Stimulated activated CD8-positive, alpha-beta memory T cell treated with anti-CD3 and anti-CD28 coated beads, Interleukin-15, amount 100 ng/mL, for 24 hours (primary cell): Measurements from ENCODE around the gene PAX7.

Experiments used
- DNase-seq: peaks from one replicate; pipeline ENCODE4 v3.0.0-alpha.2; 2020; ENCODE audit warnings: low read depth

The PAX7 gene

DNA sequence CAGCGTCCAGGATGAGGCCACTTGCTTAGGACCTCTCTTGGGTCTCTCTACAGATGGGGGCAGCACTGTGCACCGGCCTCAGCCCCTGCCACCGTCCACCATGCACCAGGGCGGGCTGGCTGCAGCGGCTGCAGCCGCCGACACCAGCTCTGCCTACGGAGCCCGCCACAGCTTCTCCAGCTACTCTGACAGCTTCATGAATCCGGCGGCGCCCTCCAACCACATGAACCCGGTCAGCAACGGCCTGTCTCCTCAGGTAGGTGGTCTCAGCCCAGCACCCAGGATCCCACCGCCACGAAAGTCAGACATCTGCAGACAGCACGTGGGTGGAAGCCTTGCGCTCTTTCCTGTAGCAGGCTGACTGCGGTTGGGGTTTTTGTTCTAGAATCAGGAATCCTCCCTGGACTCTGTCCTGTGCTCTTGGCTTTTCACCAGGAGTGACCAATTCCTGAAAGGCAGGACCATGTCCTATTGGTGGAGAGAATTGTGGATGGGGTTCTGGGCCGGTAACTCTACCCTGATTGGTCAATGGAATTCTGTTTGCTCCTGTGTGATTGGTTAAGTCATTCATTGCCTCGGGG is 72.5 kb downstream of the PAX7 start:
- no peak for DNase-seq

DNA sequence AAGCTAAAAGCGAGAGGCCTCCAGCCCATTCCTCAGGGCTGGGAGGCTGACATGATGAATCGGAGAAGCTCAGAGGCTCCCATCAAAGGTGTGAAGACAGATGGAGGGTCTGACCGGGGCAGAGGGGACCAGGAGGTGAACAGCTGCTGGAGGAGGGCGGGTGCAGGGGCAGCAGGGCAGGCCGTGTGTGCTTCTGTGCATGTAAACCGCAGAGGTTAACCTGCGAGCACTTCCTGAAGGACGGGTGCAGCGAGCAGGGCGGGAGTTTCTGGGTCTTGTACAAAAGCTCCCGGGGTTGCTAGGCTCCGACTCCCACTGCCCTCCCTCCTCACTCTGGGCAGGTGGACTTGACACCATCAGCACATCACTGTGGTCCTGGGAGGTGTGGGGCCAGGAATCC is 75.2 kb downstream of the PAX7 start:
- no peak for DNase-seq

DNA sequence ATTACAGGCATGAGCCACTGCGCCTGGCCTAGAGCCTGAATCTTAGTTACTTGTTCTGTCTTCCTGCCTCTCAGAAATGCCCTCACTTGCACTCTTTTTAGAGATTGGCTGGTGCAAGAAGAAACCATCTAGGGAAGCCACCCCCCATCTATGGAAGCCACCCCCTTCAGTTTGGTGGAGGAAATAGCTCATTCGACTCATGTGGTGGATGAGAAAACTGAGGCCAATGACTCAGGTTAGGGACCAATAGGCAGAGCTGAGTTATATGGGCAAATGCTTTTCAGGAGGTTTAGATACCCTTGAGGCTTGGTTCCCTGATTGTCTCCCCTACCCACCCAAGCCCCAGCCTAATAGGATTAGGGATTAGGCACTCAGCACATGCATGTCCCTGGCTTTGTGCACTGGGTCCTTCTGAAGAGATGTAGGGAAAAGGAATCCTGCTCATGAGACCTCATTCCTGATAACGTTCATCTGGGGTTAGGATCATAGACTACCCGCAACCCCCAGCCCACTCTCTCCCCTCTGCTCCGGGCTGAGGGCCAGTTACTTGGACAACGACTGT is 77.1 kb downstream of the PAX7 start:
- DNase-seq: no peak

DNA sequence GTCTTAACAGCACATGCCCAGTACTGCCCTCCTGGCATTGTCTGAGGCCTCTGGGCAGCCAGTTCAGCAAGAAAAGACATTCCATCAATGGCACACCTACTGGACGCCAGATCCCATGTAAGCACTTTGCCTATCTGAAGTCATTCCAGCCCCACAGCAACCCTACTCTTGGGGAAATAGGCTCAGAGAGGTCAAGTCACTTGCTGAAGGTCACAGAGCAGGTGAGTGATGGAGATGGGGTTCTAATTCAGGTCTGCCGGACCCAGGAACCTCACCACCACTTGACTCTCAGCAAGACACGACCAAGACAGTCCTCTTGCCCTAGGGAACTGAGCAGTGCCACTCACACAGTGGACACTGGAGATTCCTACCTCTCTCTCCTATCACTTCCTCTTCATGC is 79.4 kb downstream of the PAX7 start:
- DNase-seq: no peak

DNA sequence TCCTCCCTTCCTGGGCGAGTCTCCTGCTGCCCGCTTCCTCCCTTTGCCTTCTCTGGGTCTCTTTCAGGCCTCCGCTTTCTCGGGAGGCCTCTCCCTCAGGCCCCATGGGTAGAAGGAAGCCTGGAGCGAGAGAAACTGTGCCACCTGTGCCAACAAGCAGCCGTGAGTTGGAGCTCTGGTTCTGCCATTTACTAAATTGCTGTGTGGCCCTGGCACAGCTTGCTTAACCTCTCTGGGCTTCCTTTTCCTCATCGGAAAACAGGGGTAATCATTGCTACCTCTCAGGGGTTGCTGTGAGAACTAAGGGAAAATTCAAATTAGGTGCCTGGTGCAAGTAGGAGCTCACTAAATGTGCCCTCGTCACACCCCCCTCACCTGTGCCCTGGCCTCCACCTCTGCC is 80.4 kb downstream of the PAX7 start:
- DNase-seq: no peak

DNA sequence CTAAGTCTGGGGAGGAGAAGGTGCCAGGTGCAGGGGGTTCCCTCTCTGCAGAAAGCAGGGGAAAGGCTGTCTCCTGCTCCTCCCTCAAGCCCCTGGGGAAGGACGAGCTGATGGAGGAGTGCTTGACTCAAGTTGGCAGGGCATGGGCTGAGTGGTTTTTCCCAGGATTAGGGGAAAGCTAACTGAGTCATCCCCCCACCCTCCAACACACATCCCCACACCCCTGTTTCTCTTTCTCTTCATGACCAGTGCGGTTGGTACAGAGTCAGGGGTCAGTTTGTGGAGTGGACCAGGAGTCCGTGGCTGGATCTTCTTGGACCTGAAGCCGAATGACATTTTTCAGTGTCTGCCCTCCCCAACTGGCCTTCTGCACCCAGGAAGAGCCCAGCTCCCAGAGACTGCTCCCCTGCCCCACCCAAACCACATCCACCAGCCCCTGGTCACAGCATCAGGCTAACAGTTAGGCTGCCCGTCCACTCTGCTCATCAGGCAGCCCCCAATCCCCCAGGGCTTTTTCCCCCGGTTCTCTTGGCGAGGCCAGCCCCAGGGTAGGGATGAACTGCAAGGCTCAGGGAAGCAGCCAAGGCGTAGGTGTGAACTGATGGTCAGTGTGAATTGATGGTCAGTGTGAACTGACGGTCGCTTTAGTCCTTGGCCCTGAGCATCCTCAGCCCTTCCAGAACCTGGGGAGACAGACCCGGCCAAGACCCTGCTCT is 81.0 kb downstream of the PAX7 start:
- DNase-seq: no peak

DNA sequence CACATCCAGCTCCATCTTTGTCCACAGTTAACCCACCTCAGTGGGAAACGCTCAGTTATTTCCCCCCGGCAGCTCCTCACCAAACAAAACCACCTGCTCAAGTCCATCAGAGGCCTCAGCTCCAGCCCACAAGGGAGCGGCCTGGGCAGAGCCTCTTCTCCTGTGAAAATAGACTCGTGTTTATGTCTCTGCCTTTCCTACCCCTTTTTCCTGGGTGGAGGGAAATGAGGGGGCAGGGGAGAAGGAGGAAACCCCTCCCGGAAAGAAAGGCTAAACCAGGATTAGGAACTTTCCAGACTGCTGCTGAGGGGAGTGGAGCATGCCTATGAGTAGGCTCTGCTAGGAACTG is 81.6 kb downstream of the PAX7 start:
- no peak for DNase-seq

DNA sequence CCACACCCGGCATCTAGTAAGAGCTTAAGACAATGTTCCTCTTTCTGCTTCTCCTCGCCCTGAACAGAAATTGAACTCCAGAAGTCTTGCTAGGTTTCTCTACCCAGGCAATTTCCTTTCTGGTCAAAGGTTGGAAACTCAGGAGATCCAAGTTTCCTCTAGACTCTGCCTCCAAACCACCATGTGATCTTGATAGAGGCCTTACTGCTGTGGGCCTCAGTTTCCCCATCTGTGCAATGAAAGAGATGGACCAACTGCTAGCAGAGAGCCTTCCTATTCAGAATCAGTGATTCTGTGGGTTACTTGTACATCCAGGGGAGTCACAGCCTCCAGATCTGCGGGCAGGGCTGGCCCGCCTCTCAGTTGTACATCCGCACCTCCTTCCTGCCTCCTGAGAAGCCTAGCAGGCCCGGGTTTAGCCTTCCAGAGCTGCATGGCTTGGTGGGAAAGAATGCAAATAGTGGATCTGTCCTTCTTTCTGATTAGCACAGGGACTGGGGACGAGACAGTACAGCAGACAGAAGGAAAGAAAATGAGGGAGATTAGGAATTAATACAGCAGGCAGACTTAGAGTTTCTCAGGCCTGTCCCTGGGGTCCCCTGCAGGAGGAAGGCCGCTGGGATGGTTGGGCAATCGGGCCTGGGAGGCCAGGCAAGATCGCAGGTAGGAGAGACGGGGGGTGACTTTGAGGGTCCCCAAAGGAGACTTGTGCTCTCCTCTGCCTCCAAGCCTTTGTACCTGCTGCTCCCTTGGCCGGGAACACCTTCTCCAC is 83.9 kb downstream of the PAX7 start:
- no peak for DNase-seq

DNA sequence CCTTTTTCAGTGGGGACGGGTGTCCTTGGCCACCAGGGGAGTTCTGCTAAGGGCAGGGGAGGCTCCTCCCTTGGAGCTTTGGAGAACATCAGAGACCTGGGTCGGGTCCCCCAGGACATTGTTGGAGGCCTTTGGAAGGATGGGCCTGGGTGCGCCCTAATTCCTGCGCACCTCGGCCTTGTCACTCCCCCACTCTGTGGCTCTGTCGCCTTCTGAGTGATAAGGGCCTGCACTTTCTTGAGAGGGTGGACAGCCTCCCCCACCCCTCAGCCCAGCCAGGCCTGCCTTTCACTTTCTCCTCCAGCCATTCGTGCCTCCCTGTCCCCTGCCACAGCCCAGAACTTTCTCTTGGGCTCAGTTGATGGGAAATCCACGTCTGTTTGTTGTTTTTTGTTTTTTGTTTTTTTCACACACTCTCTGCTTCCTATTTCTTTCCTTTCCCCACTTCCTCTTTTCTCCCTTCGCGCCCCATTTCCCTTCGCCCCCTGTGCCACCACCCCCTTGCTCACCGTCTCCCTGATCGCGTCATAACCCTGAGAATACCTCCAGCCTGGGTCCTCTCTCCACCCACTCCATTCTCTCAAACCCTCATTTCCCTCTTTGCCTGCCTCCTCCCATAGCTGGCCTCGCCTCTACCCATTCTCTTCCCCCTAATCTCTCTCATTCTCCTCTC is 85.6 kb downstream of the PAX7 start:
- no peak for DNase-seq

DNA sequence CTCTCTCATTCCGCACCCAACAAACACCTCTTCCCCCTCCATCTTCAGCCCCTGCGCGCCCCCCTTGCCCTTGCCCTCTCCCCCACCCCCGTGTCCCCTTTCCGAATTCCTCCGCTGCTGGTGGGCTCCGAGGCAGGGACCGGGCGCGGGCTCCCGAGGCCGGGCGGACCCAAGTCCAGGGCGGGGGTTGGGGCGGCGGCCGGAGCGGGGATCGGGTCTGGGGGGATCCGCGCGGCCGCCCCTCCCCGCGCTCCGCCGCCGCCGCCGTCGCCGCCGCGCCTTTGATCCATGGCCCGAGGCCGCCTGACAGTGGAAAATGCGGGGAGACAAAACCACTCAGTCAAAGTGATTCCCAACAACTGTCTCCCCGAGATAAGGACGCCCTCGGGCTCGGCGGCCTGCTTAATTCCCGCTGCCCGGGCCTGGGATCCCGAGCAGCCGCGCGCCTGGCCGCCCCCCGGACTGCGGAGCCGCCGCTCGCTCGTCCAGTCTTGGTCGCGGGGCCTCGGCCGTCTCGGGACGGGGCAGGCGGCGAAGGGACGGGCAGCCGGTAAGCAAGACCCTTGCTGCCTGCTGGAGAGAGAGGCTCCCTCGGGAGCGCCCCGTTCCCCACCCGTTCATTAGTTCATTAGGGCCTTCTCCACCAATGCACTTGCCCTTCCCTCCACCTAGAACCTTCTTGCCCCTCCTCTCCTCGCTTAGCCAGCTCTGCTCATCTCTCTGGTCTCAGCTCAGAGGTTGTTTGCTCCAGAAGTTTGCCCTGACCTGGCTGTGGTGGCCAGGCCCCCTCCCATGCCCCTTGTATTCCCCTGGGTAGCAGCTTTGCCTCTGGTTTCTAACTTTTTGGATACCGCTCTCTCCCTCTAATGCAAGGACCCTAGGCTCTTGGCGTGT is 86.4 kb downstream of the PAX7 start:
- DNase-seq: no peak

DNA sequence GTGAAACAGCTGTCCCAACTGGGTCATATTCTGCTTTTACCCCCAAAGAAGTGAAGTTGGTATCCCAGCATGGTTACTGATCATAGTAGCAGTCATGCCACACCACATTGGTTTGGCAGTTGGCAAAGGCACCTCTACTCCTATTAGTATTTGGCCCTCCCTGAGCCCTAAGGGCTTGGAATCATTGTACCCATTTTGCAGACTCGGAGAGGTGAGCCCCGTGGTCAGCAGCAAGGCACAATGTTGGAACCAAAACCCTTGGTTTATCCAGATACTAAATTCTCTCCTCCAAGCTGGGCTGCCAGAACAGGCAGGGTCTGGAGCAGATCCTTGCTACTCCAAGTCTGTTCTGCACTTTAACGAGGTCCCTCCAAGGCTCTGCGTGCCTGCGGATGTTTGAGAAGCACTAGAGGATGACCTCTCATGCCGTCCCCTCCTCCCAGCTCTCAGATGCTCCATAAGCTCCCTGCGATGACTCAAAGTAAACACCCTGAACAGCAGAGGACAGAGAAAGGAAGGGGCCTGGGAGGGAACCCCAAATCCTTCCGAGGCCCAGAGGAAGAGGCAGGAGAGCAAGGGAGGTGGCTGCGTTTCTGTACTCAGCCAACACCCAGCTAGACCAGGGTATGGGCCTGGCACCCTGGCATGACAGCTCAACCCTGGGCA is 89.3 kb downstream of the PAX7 start:
- DNase-seq: no peak

DNA sequence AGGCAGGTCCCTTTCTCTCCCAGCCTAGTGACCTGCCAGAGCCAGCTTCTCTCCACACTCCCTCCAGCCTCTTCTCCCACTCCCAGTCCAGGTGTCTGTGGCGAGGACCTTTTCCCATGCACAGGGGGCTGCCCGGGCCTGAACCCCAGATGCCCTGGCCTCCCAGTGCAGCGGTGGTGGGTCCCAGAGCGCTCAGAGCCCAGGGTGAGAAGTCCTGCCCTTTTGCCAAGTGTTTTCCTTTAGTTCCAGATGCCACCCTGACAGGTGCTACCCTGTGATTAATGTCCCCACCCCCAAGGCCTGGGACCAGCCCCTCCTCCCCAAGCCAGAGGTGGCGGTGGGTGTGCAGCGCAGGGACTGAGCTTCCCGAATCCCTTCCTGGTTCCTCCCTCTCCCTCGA is 90.4 kb downstream of the PAX7 start:
- no peak for DNase-seq

DNA sequence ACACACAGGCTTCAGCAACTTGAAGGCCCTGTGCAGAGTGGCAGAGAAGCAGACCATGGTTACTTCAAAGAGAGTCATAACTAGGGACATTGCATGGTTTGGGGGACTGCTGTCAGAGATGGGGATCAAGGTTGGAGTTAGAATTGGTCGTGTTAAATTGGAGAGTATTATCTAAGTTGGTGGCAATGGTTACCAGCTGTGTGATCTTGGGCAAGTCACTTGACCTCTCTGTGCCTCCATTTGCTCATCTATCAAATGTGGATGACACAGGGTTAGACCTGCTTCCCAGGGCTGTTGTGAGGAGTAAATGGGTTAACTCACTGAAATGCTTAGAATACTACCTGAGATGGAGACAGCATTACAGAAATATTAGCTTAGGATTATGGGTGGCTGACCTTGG is 91.1 kb downstream of the PAX7 start:
- no peak for DNase-seq

DNA sequence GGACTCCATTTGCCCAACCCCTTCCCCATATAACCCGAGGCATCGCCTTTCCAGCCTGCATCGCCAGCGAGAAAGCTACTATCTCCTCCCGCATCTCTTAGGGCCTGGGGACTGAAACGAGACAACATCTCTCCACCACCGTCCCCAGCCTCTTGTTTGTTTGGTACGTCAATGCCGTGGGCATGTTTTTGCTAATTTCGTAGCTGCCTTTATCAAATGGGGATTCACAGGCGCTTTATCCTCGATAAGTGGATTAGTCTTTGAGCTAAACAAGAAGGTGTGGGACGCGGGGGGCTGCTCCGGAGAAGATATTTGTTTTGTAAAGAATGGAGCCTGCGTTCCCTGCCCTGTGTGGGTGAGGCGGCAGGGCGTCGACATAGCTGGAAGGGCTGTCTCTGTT is 91.6 kb downstream of the PAX7 start:
- no peak for DNase-seq

DNA sequence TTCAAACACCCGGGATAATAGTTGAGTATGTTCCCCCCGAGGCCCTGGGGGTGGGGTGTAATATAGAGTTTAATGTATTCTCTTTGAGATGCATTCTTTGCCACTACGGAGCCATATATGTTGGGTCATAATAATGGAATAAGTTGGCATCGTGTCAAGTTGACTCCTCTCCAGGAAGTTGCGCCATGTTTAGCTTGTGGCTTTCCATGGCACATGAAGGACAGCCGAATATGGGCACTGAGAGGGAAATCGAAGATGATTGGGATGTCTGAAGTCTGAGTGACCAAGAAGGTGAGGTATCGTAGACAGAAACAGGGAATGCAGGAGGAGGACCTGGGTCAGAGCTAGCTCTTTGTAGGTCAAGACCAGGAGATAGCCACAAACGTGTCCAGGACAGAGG is 92.6 kb downstream of the PAX7 start:
- DNase-seq: no peak

DNA sequence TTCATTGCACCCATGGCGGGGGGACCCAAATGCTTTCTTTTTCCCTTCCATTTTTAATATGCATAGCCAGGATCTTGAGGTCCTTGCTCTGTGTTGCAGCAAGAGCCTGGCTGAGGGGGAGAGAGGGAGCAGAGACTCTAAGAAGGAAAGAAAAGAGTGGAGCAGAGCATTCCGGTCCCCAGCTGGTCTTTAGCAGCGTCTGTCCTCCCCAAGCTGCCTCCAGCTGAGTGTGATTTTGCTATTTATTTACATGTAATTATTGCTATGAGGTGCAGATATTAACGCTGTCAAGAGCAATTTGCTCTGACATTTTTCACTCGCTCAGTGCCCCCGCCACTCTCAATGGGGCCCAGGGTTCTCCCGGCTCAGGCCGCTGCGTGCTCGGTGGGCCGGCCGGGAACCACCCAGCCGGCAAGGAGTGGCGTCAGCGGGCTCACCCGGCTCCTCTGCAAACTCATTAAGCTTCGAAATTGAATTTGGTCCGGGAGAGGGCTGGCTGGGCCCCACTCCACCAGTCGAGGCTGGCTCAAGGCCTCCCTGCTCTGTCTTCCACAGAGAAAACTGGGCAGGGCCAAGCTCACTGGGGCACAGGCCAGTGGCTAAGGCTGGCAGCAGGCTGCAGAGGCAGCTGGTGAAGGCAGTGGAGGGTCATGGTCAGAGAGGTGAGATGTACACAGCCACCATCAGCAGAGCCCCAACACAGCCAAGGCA is 93.2 kb downstream of the PAX7 start:
- DNase-seq: no peak

DNA sequence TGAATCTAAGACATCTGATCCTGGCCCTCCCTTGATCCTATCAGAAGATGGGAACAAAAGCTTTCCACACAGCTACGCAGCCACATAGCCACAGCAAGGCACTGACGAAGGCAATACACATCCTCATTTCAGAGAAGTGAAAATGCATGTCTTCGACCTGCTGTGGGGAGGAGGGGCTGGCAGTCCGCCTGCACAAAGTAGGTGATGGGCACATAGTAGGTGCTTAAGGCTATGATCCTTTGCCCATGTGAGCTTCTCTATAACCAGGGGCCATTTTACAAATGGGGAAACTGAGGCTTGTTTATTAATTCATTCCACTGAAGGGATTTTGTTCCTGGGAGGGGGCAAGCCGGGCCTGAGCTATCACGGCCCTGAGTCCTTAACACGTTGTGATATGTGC is 94.2 kb downstream of the PAX7 start:
- DNase-seq: no peak

DNA sequence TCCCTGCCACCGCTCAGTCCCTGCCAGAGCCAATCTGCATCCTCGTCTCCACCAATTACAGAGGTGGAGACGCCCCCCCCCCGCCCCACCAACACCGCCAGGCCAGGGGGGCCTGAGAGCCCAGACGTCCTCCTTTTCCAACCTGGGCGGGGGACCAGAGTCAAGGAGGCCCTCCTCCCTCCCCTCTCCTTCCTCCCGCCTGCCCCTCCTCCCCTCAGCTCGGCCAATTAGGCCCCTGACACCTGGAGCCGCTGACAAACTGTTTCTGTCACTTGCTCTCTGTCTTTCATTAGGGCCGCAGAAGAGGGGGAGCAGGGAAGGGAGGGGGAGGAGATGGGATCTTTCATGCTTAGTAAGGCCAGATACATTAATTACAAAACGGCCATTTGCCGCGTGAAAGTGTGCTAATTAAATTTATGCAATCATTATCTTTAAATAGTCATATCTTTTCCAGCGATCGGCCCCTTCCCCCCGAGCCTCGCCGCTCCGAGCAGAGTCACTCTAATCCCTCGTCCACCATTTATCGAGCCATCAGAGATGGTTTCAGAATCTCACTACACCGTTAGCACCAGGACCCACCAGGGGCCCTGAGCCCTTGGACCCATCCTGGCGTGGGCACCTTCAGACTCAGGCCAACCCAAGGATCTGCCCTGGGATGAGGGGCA is 94.7 kb downstream of the PAX7 start:
- DNase-seq: no peak

DNA sequence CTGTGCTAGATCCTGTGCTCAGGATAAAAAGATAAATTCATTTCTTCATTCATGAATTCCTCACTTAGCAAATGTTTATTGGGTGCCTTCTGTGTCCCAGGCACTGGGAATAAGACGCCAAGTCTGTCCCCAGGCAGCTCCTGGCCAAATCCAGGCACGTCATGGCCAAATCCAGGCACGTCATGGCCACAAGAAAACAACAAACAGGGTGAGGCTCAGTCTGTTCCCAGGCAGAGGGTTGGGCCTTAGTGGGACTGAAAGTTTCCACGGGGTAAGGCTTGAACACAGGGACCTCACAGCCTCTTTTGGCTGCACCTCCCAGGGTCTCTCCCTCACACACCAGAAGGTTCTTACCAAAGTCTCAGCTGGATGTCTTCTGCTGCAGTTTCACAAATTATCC is 95.7 kb downstream of the PAX7 start:
- DNase-seq: no peak

DNA sequence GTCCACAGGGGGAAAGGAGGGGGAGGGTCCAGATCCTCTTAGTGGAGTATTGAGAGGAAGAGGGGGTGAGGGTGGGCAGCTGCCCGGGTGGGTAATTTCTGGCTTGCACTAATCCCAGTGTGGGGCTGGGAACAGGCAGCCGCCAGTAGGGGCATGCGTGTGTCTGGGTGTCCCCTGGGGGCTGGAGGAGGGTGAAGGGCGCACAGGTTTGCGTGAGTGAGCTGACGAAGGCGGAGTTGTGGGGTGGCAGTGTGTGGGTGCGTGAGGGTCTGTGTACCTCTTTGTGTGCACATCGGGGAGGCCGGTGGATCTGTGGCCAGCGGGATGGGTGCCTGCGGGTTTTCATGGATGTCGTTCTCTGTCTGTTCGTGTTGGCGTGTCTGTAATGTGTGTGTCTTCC is 97.3 kb downstream of the PAX7 start:
- no peak for DNase-seq
